Ovary (tissue), 9 donors: ENCODE measurements around the gene WWC1. TPM values are rescaled to one million over a fixed set of nuclear protein-coding genes. Genes with fewer than 3 reads are reported as not detected.

Source experiments
- DNase-seq, 5 donors: peaks; one replicate each; pipeline ENCODE4 v3.0.0-alpha.2; 2019 to 2020
- H3K27ac ChIP-seq, 2 donors: fragments of 200-600 bp; one replicate each; pipeline versions ENCODE4 v1.5.1 to v1.8.0; 2019 to 2022
- H3K27me3 ChIP-seq: fragments of 200-600 bp; one replicate; pipeline ENCODE4 v1.8.0; 2022
- H3K36me3 ChIP-seq: fragments of 200-600 bp; sonication (generic); one replicate; pipeline ENCODE4 v1.5.1; 2019
- H3K4me1 ChIP-seq: one replicate; pipeline ENCODE4 v1.8.1; 2013; ENCODE audit warnings: mild to moderate bottlenecking, moderate library complexity; ENCODE audit not compliant: insufficient read depth
- H3K4me3 ChIP-seq: fragments of 200-600 bp; sonication (generic); one replicate; pipeline ENCODE4 v1.5.1; 2017
- H3K9me3 ChIP-seq, 2 donors: fragments of 200-600 bp in 1 of 2; sonication (generic) in 1 of 2; one replicate each; pipeline versions ENCODE4 v1.5.1 to v1.8.1; 2013 to 2019; ENCODE audit warnings: mild to moderate bottlenecking in 1 of 2, moderate library complexity in 1 of 2
- CTCF ChIP-seq, 3 donors: fragments of 450-650 bp in 2 of 3; fragments of 200-600 bp in 1 of 3; IDR thresholded peaks; one replicate each; pipeline versions ENCODE4 v1.5.1 to v1.8.0; 2016 to 2022; ENCODE audit warnings: antibody characterized with exemption in 3 of 3, mild to moderate bottlenecking in 1 of 3
- EP300 ChIP-seq: sonication (generic); formaldehyde crosslinking; IDR thresholded peaks from one replicate; pipeline ENCODE4 v1.6.1; 2017; ENCODE audit warnings: antibody characterized with exemption
- POLR2A ChIP-seq: fragments of 450-650 bp; IDR thresholded peaks from one replicate; pipeline ENCODE4 v1.6.1; 2017; ENCODE audit warnings: antibody characterized with exemption, mild to moderate bottlenecking, moderate library complexity
- WGBS, 3 donors: extraction: QIAGEN DNeasy Blood & Tissue Kit in 1 of 3; methylation state at CpG; one replicate each; pipeline versions ENCODE4 v1.1.5 to v1.1.7; 2013 to 2017; 5-methylcytosine and 5-hydroxymethylcytosine counted together
- intact Hi-C, 4 donors: fragments of 100-400 bp; cut with DNase I; formaldehyde crosslinking; loops; one replicate each; pipeline versions ENCODE4 v1.11.0 to v1.15.1; 2022 to 2023
- polyA plus RNA-seq, 2 donors: library from polyadenylated mRNA; stranded (reverse); fragments of 200-250 nt in 1 of 2; fragments of 350-450 nt in 1 of 2; fragmentation: Illumina TruSeq in 1 of 2; extraction: RNeasy Lipid Tissue Mini Kit (QIAGEN cat#74804) in 1 of 2; gene quantifications; one replicate each; pipeline ENCODE4 v1.2.3, GENCODE V29; 2013 to 2014
- total RNA-seq, 7 donors: library from RNA; depleted of rRNA in 2 of 7; stranded (reverse); fragments of >200 nt in 2 of 7; fragmentation: NEBNext Ultra II Directional in 3 of 7; extraction: Animal tissue kit (Norgen Biotek cat#: 25700) in 3 of 7; gene quantifications; one replicate each; pipeline versions ENCODE4 v1.1.0 to v1.2.4, GENCODE V29; 2016 to 2023
- donor health status: DM: no; HTN: no; CAD: no; lungs with moderate emphysema.
- donor health status: DM: no; HTN: no; CAD: no.
- donor health status: Bipolar disorder and iron deficiency.
- donor health status: DM: yes; HTN: yes; CAD: no.
- donor health status: DM: no; HTN: no; CAD: no.
- donor health status: DM: yes; HTN: yes; CAD: no.

Gene WWC1
- total and polyA plus RNA-seq, 9 donors = 0.58 to 60.3 (median 5.3) TPM

GRCh38 chr5:168314735-168315411 is 23.4 kb downstream of the WWC1 start:
- H3K4me3 ChIP-seq = no peak overlapping the region
- H3K4me1 ChIP-seq = no peaks in the 10 kb centered on the region
- no peak overlapping the region for H3K27ac ChIP-seq
- TF ChIP-seq EP300 (no peak), POLR2A (no peak), CTCF (IDR thresholded peaks at IDR 0.05) (no peak)
- peak in 1 of 5 donors; percentile 30 for DNase-seq
- no peaks in the 10 kb centered on the region for H3K9me3 ChIP-seq
- WGBS, 3 donors = 36 to 55% (median 50%) methylated on average over 12 of the region's 12 CpGs
- no peaks in the 10 kb centered on the region for H3K36me3 ChIP-seq
- no peaks in the 10 kb centered on the region for H3K27me3 ChIP-seq
- intact Hi-C loops = no loop called here

DNA sequence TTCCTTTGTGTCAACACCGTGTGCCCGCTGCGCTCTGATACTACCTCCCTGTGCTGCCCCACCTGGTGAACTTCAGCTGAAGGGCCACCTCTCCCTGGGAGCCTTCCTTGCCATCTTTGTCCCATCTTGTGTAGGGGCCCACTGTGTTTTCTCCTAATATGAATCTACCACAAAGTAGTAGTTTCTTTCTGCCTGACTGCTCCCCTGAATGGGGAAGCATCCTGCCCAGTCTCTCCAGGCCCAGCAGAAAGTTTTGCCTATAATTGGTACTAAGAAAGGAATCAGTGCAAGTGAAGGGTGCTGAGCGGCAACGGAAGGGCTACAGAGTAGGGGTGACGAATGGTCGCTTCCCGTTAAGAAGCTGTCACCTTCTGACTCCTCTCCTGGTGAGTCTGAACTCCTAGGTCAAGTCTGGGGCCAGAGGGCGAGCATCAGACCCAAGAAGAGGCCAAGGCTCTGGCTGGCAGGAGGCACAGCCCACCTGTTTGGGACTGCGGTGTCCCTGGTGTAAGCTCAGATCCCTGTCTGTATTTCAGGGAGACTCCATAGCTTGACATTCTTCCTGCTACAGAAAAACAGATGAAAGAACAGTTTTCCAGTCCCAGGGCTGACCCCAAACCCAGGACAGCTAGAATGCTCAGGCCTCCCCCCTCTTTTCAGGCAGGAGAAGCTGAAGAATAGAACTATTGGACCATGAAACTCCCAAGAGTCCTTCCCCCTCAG is 24.1 kb downstream of the WWC1 start:
- intact Hi-C loops = no loop called here
- H3K27ac ChIP-seq = no peak overlapping the region
- no peak for DNase-seq
- no peaks in the 10 kb centered on the region for H3K27me3 ChIP-seq
- H3K4me3 ChIP-seq = no peak overlapping the region
- H3K4me1 ChIP-seq = no peaks in the 10 kb centered on the region
- no peaks in the 10 kb centered on the region for H3K36me3 ChIP-seq
- TF ChIP-seq EP300 = no peak
- no peak for TF ChIP-seq CTCF (IDR thresholded peaks at IDR 0.05)
- TF ChIP-seq POLR2A = no peak
- 84 to 89% (median 86%) methylated on average over 10 of the region's 10 CpGs for WGBS, 3 donors
- H3K9me3 ChIP-seq = no peaks in the 10 kb centered on the region

DNA sequence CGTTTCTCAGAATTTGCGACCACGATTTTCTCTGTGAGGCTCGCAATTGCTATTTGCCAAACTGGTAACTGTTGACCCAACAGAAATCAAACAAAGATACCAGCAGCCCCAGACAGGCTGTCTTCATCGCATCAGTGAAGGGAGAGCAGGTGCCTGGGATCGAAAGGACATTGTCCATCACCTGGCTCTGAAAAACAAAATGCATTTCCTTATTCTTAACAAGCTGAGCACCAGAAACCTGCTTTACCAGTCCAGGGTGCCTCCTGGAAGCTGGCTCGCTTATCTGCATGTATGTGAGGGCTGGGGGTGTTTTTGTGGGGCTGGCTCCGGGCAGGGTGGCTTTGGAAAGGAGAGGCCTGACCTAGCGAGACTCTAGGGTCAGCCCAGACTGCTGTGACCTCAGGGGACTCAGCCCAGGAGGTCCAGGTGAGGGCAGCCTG is 24.7 kb downstream of the WWC1 start:
- H3K9me3 ChIP-seq = no peaks in the 10 kb centered on the region
- TF ChIP-seq EP300 = no peak
- no peak for TF ChIP-seq CTCF (IDR thresholded peaks at IDR 0.05)
- no peaks in the 10 kb centered on the region for H3K36me3 ChIP-seq
- DNase-seq = no peak
- 83 to 84% (median 83%) methylated on average over 9 of the region's 9 CpGs for WGBS, 3 donors
- intact Hi-C loops = no loop called here
- H3K4me3 ChIP-seq = no peak overlapping the region
- H3K4me1 ChIP-seq = no peaks in the 10 kb centered on the region
- no peaks in the 10 kb centered on the region for H3K27me3 ChIP-seq
- no peak overlapping the region for H3K27ac ChIP-seq

DNA sequence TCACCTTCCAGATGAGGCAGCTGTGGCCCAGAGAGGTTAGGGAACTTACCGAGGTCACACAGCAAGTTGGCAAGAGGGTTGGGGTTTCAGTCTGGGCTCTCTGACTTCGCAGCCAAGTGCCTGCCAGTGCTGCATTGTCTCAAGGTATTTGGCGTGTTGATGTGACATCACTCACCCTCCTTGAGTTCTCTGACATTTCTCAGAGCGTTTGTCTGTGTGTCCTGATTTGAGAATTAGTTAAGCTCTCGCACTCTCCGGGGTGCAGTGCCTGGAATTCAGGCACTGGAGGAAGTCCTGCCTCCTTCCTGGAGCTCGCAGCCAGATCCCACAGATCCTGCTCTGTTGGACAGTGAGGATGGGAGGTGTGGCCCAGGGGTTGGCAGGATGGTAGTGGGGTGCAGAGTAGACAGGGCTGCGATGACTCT is 25.7 kb downstream of the WWC1 start:
- no peak overlapping the region for H3K27ac ChIP-seq
- H3K4me1 ChIP-seq = no peaks in the 10 kb centered on the region
- TF ChIP-seq CTCF (IDR thresholded peaks at IDR 0.05) (no peak), EP300 (no peak), POLR2A (no peak)
- WGBS, 3 donors = 82 to 94% (median 86%) methylated on average over 8 of the region's 8 CpGs
- intact Hi-C loops = no loop called here
- no peaks in the 10 kb centered on the region for H3K36me3 ChIP-seq
- H3K27me3 ChIP-seq = no peaks in the 10 kb centered on the region
- H3K9me3 ChIP-seq = no peaks in the 10 kb centered on the region
- DNase-seq = no peak
- no peak overlapping the region for H3K4me3 ChIP-seq
